Cardiac muscle cell (in vitro differentiated cells and primary cell): ENCODE results near the gene ANP32B. TPM values are rescaled to one million over a fixed set of nuclear protein-coding genes. Genes with fewer than 3 reads are reported as not detected.
"Not testable (repeated sequence)": the region's sequence is repeated elsewhere in the genome, so short reads cannot be mapped to it uniquely, and the experiment has no call there.

Experiments used
- DNase-seq, 2 donors: peaks; one replicate each; pipeline versions ENCODE4 v3.0.0 to v3.0.0-alpha.2; 2010 to 2017; ENCODE audit warnings: low read depth in 1 of 2, low spot score in 1 of 2
- H3K27ac ChIP-seq: fragments of 200-600 bp; sonication (generic); 2 replicates; pipeline ENCODE4 v1.5.1; 2016
- H3K27me3 ChIP-seq: fragments of 200-600 bp; sonication (generic); 2 replicates; pipeline ENCODE4 v1.6.0; 2016; ENCODE audit warnings: control low read depth
- H3K36me3 ChIP-seq: fragments of 200-600 bp; sonication (generic); 2 replicates; pipeline ENCODE4 v1.5.1; 2016; ENCODE audit warnings: control low read depth
- H3K4me1 ChIP-seq: fragments of 200-600 bp; sonication (generic); 2 replicates; pipeline ENCODE4 v1.8.1; 2017; ENCODE audit warnings: low read depth, mild to moderate bottlenecking, mixed run types
- H3K4me3 ChIP-seq: fragments of 200-600 bp; sonication (generic); 2 replicates; pipeline ENCODE4 v1.5.1; 2016; ENCODE audit warnings: mild to moderate bottlenecking
- H3K9me3 ChIP-seq: fragments of 200-600 bp; sonication (generic); 2 replicates; pipeline ENCODE4 v1.5.1; 2017; ENCODE audit warnings: low read depth, mild to moderate bottlenecking, control low read depth
- polyA plus RNA-seq: library from polyadenylated mRNA; unstranded; fragments of >200 nt; fragmentation: Nextera tagmentation; extraction: Ambion mirVana; gene quantifications from 2 replicates; pipeline ENCODE4 v1.2.1, GENCODE V29; 2016
- total RNA-seq: library from RNA; depleted of rRNA; stranded (reverse); fragments of >200 nt; gene quantifications from 2 replicates; pipeline ENCODE4 v1.2.3, GENCODE V29; 2016
- TF ChIP-seq, protein P1 (sequence below): IDR thresholded peaks from 2 replicates; pipeline ENCODE4 v1.5.1; 2012; ENCODE audit warnings: low read depth, mild to moderate bottlenecking, low read length

ANP32B gene
- total and polyA plus RNA-seq, 2 experiments from 2014 or later = 27.2 to 77.5 TPM

DNA sequence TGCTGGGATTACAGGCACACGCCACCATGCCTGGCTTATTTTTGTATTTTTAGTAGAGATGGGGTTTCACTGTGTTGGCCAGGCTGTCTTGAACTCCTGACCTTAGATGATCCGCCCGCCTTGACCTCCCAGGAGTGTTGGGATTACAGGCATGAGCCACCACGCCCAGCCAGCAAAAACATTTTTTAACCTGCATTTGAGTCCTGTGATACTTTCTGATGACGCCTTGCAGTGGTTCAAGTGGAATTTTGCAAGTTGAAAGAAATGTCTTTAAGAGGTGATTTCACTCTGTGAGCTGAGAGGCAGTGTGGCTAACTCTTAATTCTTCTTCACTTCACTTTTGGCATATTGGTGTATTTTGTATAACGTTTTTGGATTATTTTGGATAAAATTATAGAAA, 9.1 kb downstream of the ANP32B start:
- H3K4me3 ChIP-seq = no peak overlapping the region
- no peaks in the 10 kb centered on the region for H3K9me3 ChIP-seq
- TF ChIP-seq, protein P1, sequence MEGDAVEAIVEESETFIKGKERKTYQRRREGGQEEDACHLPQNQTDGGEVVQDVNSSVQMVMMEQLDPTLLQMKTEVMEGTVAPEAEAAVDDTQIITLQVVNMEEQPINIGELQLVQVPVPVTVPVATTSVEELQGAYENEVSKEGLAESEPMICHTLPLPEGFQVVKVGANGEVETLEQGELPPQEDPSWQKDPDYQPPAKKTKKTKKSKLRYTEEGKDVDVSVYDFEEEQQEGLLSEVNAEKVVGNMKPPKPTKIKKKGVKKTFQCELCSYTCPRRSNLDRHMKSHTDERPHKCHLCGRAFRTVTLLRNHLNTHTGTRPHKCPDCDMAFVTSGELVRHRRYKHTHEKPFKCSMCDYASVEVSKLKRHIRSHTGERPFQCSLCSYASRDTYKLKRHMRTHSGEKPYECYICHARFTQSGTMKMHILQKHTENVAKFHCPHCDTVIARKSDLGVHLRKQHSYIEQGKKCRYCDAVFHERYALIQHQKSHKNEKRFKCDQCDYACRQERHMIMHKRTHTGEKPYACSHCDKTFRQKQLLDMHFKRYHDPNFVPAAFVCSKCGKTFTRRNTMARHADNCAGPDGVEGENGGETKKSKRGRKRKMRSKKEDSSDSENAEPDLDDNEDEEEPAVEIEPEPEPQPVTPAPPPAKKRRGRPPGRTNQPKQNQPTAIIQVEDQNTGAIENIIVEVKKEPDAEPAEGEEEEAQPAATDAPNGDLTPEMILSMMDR = no peak
- no peaks in the 10 kb centered on the region for H3K27me3 ChIP-seq
- peaks cover 10% of the 10 kb centered on the region for H3K4me1 ChIP-seq
- H3K27ac ChIP-seq = no peak overlapping the region
- H3K36me3 ChIP-seq = peaks cover 6% of the 10 kb centered on the region
- no peak for DNase-seq

DNA sequence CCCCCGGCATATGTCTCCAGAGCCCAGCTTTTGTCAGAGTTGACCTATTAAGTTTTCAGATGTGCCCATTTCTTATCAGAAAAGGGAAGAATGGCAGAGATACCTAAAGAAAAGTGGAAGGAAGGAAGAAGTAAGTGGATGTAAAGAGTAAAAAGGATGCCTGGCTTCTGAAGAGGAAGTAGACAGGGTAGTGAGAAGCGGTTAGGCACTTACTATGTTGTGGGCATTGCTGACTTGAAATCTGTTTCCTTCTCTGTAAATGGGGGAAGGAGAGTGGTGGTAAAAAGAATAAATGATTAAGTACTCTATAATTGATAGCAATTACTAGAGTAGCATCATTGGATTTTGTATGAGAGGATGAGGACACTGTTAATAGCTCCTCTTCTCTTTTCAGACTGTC, 9.9 kb downstream of the ANP32B start:
- no peak for DNase-seq
- Histone ChIP-seq H3K36me3 (peaks cover 6% of the 10 kb centered on the region), H3K4me3 (no peak overlapping the region), H3K9me3 (no peaks in the 10 kb centered on the region), H3K27ac (no peak overlapping the region), H3K4me1 (peaks cover 7% of the 10 kb centered on the region), H3K27me3 (no peaks in the 10 kb centered on the region)
- TF ChIP-seq, protein P1 = no peak

DNA sequence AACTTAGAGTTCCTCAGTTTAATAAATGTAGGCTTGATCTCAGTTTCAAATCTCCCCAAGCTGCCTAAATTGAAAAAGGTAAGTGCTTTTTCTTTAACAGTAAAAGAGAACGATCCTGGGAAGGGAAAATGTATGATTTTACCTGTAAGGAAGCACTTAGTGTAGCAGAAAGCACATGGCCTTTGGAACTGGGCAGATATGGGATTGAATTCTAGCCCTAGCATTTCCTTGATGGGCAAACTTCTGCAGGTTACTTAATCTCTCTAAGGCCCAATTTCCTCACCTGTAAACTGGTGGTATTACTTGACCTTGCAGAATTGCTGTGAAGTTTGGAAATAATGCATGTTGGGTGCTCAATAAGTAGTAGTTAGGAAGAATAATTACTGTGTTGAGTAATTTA, 11.6 kb downstream of the ANP32B start:
- H3K9me3 ChIP-seq = no peaks in the 10 kb centered on the region
- TF ChIP-seq, protein P1 = no peak
- no peak for DNase-seq
- H3K4me3 ChIP-seq = no peak overlapping the region
- H3K27me3 ChIP-seq = no peaks in the 10 kb centered on the region
- peaks cover 6% of the 10 kb centered on the region for H3K36me3 ChIP-seq
- no peak overlapping the region for H3K27ac ChIP-seq
- H3K4me1 ChIP-seq = peaks cover 6% of the 10 kb centered on the region

DNA sequence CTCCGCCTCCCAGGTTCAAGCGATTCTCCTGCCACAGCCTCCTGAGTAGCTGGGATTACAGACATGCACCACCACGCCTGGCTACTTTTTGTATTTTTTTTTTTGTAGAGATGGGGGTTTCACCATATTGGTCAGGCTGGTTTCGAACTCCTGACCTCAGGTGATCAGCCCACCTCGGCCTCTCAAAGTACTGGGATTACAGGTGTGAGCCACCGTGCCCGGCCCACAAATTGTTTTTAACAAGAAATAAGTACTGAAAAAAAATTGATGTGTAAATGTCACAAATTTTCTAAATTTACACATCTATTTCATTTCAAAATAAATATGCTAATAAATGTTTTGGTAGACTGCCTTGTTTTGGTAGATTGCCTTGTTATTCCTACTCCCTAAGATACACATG, 13.5 kb downstream of the ANP32B start:
- H3K4me3 ChIP-seq, H3K4me1 ChIP-seq, DNase-seq, H3K27me3 ChIP-seq, H3K9me3 ChIP-seq, H3K36me3 ChIP-seq, H3K27ac ChIP-seq: not testable (repeated sequence)

DNA sequence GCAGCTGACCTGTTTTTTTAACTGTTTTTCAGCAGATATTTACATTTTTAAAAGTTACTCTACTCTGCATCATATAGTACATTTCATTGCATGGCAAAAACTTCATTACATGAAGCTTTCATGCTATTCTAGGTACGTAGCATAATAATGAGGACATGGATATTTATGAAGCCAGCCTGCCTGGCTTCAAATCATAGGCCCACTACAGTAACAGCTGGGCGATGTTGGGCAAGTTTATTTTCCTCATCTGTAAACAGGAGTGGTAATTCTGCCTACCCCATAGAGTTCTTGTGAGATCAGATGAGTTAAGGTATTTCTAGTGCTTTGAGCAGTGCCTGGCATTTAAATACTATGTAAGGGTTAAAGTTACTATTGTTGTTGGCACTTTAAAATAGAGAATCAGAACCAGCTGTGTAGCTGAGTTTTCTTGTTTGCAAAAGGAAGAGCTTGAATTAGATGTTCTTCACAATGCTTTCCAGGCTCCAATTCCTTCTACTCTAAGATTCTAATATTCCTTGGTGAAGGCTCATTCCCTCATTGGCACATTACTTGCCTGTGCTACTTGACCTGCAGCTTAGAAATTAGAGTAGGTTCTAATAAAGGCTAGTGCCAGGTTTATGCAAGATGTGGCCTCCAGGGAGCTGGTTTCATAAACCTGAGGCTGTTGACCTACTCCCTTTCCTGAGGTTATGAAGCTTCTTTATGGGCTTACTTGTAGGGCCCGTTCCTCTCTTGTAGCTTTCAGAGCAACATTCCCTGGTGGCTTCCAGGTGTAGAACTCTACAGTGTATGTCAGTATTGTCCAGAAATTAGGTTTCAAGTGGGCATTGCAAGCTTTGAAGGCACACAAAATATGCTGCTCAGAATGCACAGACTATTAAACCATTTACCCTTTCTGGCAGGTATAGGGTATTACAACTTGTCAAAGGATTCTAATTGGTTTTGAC, 14.5 kb downstream of the ANP32B start:
- H3K4me3 ChIP-seq = no peak overlapping the region
- H3K36me3 ChIP-seq = peaks cover 6% of the 10 kb centered on the region
- H3K9me3 ChIP-seq = no peaks in the 10 kb centered on the region
- no peaks in the 10 kb centered on the region for H3K27me3 ChIP-seq
- H3K4me1 ChIP-seq = no peaks in the 10 kb centered on the region
- TF ChIP-seq, protein P1 = no peak
- DNase-seq = no peak
- no peak overlapping the region for H3K27ac ChIP-seq

DNA sequence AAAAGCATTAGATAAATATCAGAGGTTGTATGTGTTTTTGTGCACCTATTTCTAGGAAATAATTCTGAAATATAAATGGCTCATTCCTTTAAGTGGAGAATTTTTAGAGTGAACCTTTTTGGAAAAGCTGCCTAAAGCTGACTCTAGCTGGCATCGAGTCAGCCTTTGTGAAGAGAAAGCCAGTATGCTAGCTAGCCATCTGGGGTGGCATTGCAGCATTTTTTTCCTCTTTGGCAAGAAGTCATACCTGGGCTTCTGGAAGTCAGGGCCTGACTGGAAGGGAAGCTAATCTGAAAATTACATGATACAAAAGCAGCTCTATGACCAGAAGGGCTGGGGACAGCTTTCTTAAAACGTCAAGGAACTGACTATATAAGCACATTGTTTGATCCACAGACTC, 19.7 kb downstream of the ANP32B start:
- Histone ChIP-seq H3K4me3 (no peak overlapping the region), H3K27ac (no peak overlapping the region), H3K9me3 (no peaks in the 10 kb centered on the region), H3K27me3 (no peaks in the 10 kb centered on the region), H3K36me3 (peaks cover 25% of the 10 kb centered on the region), H3K4me1 (no peaks in the 10 kb centered on the region)
- TF ChIP-seq, protein P1 = no peak
- no peak for DNase-seq
